H1 (cell line): ENCODE results near the gene IQCE. TPM values are rescaled to one million over a fixed set of nuclear protein-coding genes. Genes with fewer than 3 reads are reported as not detected.

Experiments
- ATF2 ChIP-seq: IDR thresholded peaks from 2 replicates; pipeline ENCODE4 v1.6.1; 2012; ENCODE audit warnings: low read length, inconsistent platforms
- BACH1 ChIP-seq: IDR thresholded peaks from 2 replicates; pipeline ENCODE4 v1.6.1; 2012; ENCODE audit warnings: low read length, improper control_type of control experiment
- CBX5 ChIP-seq: fragments of 300-800, 300-1000 bp; sonication (generic); IDR thresholded peaks from 2 replicates; pipeline ENCODE4 v1.7.1; 2016; ENCODE audit warnings: antibody characterized with exemption, low read length, low read depth
- CHD1 ChIP-seq: IDR thresholded peaks from 2 replicates; pipeline ENCODE4 v1.6.1; 2012; ENCODE audit warnings: low read depth, low read length, improper control_type of control experiment
- CREB1 ChIP-seq: IDR thresholded peaks from 2 replicates; pipeline ENCODE4 v1.6.1; 2012; ENCODE audit warnings: inconsistent platforms
- CTCF ChIP-seq, 3 experiments: IDR thresholded peaks; 1 replicate in 2 of 3; 2 replicates in 1 of 3; pipeline versions ENCODE4 v1.5.1 to v1.6.1; 2011; ENCODE audit warnings: low read length in 3 of 3, mild to moderate bottlenecking in 3 of 3, inconsistent platforms in 2 of 3, low read depth in 1 of 3, moderate library complexity in 1 of 3; ENCODE audit not compliant: insufficient read depth in 1 of 3; ENCODE audit errors: control extremely low read depth in 1 of 3
- E2F6 ChIP-seq: IDR thresholded peaks from 2 replicates; pipeline ENCODE4 v1.6.1; 2012; ENCODE audit warnings: inconsistent platforms
- EP300 ChIP-seq, 2 experiments: IDR thresholded peaks; 1 replicate in 1 of 2; 2 replicates in 1 of 2; pipeline ENCODE4 v1.6.1; 2011 to 2012; ENCODE audit warnings: low read depth in 2 of 2, low read length in 2 of 2, mild to moderate bottlenecking in 2 of 2, borderline replicate concordance in 1 of 2, inconsistent platforms in 1 of 2, moderate library complexity in 1 of 2
- KDM1A ChIP-seq: fragments of 200-600, 300-600 bp; sonication (generic); IDR thresholded peaks from 2 replicates; pipeline ENCODE4 v1.7.1; 2016; ENCODE audit warnings: mild to moderate bottlenecking, low read length, borderline replicate concordance
- KDM4A ChIP-seq: IDR thresholded peaks from one replicate; pipeline ENCODE4 v1.7.1; 2012; ENCODE audit warnings: low read depth, mild to moderate bottlenecking, moderate library complexity, low read length, inconsistent platforms; ENCODE audit not compliant: severe bottlenecking
- POU5F1 ChIP-seq: IDR thresholded peaks from 2 replicates; pipeline ENCODE4 v1.6.1; 2011; ENCODE audit warnings: low read depth, mild to moderate bottlenecking, low read length, moderate library complexity
- RXRA ChIP-seq: IDR thresholded peaks from 2 replicates; pipeline ENCODE4 v1.6.1; 2011; ENCODE audit warnings: low read depth, mild to moderate bottlenecking, low read length, moderate library complexity; ENCODE audit not compliant: insufficient read depth
- SIN3A ChIP-seq, 2 experiments: IDR thresholded peaks in 1 of 2; conservative IDR thresholded peaks in 1 of 2; 2 replicates each; pipeline ENCODE4 v1.6.1; 2011 to 2012; ENCODE audit warnings: low read length in 2 of 2, improper control_type of control experiment in 1 of 2, low read depth in 1 of 2, mild to moderate bottlenecking in 1 of 2
- SP4 ChIP-seq: IDR thresholded peaks from 2 replicates; pipeline ENCODE4 v1.6.1; 2012; ENCODE audit warnings: low read length, inconsistent platforms
- SRF ChIP-seq: IDR thresholded peaks from 2 replicates; pipeline ENCODE4 v1.6.1; 2011; ENCODE audit warnings: mild to moderate bottlenecking, low read depth, low read length, moderate library complexity
- SUZ12 ChIP-seq: fragments of 200-600 bp; sonication (generic); IDR thresholded peaks from 2 replicates; pipeline ENCODE4 v1.6.1; 2012; ENCODE audit warnings: mild to moderate bottlenecking, inconsistent platforms, low read length, moderate library complexity, mixed read lengths
- TAF1 ChIP-seq: IDR thresholded peaks from 2 replicates; pipeline ENCODE4 v1.6.1; 2011; ENCODE audit warnings: mild to moderate bottlenecking, low read depth, low read length
- TAF7 ChIP-seq: optimal IDR thresholded peaks from 2 replicates; pipeline ENCODE3; 2011; ENCODE audit warnings: low read depth, mild to moderate bottlenecking, inconsistent platforms, low read length, moderate library complexity, borderline replicate concordance
- polyA plus RNA-seq, 7 experiments: library from polyadenylated mRNA; depleted of rRNA in 3 of 7; stranded (reverse) in 5 of 7; unstranded in 2 of 7; fragments of >200 nt in 5 of 7; fragments of 200-250 nt in 2 of 7; gene quantifications; 1 replicate in 5 of 7; 2 replicates in 1 of 7; 4 replicates in 1 of 7; pipeline versions ENCODE4 v1.2.1 to v1.2.3, GENCODE V29; 2011 to 2013; ENCODE audit warnings: missing spikeins in 2 of 7, mixed read lengths in 2 of 7
- total RNA-seq: library from RNA; stranded (reverse); fragmentation: NEBNext Ultra II Directional; extraction: Animal tissue kit (Norgen Biotek cat#: 25700); gene quantifications from 2 replicates; pipeline ENCODE4 v1.2.1, GENCODE V29; 2021

IQCE gene
- total and polyA plus RNA-seq, 2 of the 8 experiments (the other 6 are each of a cell fraction or from before 2014, with no cell fraction given): 2.2 to 4.9 TPM

- TF ChIP-seq CTCF (IDR thresholded peaks at IDR 0.05; ENCODE audit: control extremely low read depth in 1 of 3, insufficient read depth in 1 of 3, low read depth in 1 of 3, low read length in 3 of 3) (no peak), RXRA (no peak), CBX5 (no peak), POU5F1 (no peak), SIN3A (conservative IDR thresholded peaks at IDR 0.05 in 1 of 2, IDR thresholded peaks at IDR 0.05 in 1 of 2; ENCODE audit: low read depth in 1 of 2, low read length in 2 of 2) (0 out of 4 replicates have a peak, but pooled peaks of 1 of the 2 experiments have one; percentile 46), ATF2 (no peak), KDM1A (peak; percentile 87), KDM4A (peak; percentile 68), EP300 (IDR thresholded peaks at IDR 0.05; ENCODE audit: borderline replicate concordance in 1 of 2, low read depth in 2 of 2, low read length in 2 of 2) (no peak), TAF1 (peak; percentile 88), CHD1 (no peak), E2F6 (peak; percentile 88), SP4 (no peak; the same call in 1 of the 2 replicates), CREB1 (peak; percentile 65), TAF7 (peak; percentile 70), BACH1 (no peak), SUZ12 (peak; percentile 33; the same call in 1 of the 2 replicates), SRF (no peak)
These were observed 39.5 kb upstream of the IQCE start, which contains the start of gene LFNG (continued) for GRCh38 chr7:2519119-2519930.
